ENCODE measurements around the gene POLL. TPM values are rescaled to one million over a fixed set of nuclear protein-coding genes. Genes with fewer than 3 reads are reported as not detected.

The POLL gene
- total RNA-seq, 1 experiment from 2014 or later, result 36.1 TPM

- H3K9me3 ChIP-seq (ENCODE audit: control insufficient read depth, insufficient read depth, low read depth, low read length), result no peaks in the 10 kb centered on the region
- in situ Hi-C loops (cut with HindIII; ENCODE audit: low pct_unique_long_range_greater_than_20kb, low sequenced_read_pairs) (no loop called here), intact Hi-C loops (cut with micrococcal nuclease; ENCODE audit: unreplicated experiment) (no loop called here)
- H3K27me3 ChIP-seq (ENCODE audit: control insufficient read depth, insufficient read depth, low read length), result no peaks in the 10 kb centered on the region
- no peak for TF ChIP-seq CTCF (IDR thresholded peaks at IDR 0.05)
- TF ChIP-seq, protein P1, sequence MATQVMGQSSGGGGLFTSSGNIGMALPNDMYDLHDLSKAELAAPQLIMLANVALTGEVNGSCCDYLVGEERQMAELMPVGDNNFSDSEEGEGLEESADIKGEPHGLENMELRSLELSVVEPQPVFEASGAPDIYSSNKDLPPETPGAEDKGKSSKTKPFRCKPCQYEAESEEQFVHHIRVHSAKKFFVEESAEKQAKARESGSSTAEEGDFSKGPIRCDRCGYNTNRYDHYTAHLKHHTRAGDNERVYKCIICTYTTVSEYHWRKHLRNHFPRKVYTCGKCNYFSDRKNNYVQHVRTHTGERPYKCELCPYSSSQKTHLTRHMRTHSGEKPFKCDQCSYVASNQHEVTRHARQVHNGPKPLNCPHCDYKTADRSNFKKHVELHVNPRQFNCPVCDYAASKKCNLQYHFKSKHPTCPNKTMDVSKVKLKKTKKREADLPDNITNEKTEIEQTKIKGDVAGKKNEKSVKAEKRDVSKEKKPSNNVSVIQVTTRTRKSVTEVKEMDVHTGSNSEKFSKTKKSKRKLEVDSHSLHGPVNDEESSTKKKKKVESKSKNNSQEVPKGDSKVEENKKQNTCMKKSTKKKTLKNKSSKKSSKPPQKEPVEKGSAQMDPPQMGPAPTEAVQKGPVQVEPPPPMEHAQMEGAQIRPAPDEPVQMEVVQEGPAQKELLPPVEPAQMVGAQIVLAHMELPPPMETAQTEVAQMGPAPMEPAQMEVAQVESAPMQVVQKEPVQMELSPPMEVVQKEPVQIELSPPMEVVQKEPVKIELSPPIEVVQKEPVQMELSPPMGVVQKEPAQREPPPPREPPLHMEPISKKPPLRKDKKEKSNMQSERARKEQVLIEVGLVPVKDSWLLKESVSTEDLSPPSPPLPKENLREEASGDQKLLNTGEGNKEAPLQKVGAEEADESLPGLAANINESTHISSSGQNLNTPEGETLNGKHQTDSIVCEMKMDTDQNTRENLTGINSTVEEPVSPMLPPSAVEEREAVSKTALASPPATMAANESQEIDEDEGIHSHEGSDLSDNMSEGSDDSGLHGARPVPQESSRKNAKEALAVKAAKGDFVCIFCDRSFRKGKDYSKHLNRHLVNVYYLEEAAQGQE (IDR thresholded peaks at IDR 0.05; ENCODE audit: insufficient read depth in 1 of 2, low read depth in 2 of 2, low read length in 1 of 2), result no peak
- no peak for TF ChIP-seq SIN3A (IDR thresholded peaks at IDR 0.05; ENCODE audit: borderline replicate concordance, insufficient read depth, low read depth, low read length)
- no peak for TF ChIP-seq POLR2AphosphoS5 (IDR thresholded peaks at IDR 0.05; ENCODE audit: low read depth, low read length)
- no peak for TF ChIP-seq TCF7L2 (IDR thresholded peaks at IDR 0.05; ENCODE audit: low read depth, low read length)
- peaks cover 3% of the 10 kb centered on the region; the same call in 1 of the 2 replicates for H3K36me3 ChIP-seq (ENCODE audit: control insufficient read depth, insufficient read depth, low read length)
- H3K27ac ChIP-seq (ENCODE audit: low read length), result no peak overlapping the region
- DNase-seq (ENCODE audit: low read depth, low spot score), result no peak
- POLR2A ChIA-PET, result no interaction called here
- CTCF ChIA-PET, result no interaction called here
- H3K4me1 ChIP-seq (ENCODE audit: control insufficient read depth, insufficient read depth, low read length), result no peaks in the 10 kb centered on the region
- BruUV-seq (replicated peaks), result no TSS peak
- H3K4me3 ChIP-seq (ENCODE audit: low read depth in 2 of 2, low read length in 2 of 2), result no peak overlapping the region
- ATAC-seq, result no peak
Observed at GRCh38 chr10:101578803-101579515, 9.1 kb downstream of the POLL start.

GRCh38 chr10:101578192-101578591 is 9.9 kb downstream of the POLL start:
- ChIA-PET POLR2A (no interaction called here), CTCF (no interaction called here)
- intact Hi-C loops (cut with micrococcal nuclease; ENCODE audit: unreplicated experiment) (no loop called here), in situ Hi-C loops (cut with HindIII; ENCODE audit: low pct_unique_long_range_greater_than_20kb, low sequenced_read_pairs) (no loop called here)
- Histone ChIP-seq H3K9me3 (ENCODE audit: control insufficient read depth, insufficient read depth, low read depth, low read length) (no peaks in the 10 kb centered on the region), H3K36me3 (ENCODE audit: control insufficient read depth, insufficient read depth, low read length) (no peaks in the 10 kb centered on the region), H3K4me3 (ENCODE audit: low read depth in 2 of 2, low read length in 2 of 2) (no peak overlapping the region), H3K4me1 (ENCODE audit: control insufficient read depth, insufficient read depth, low read length) (no peaks in the 10 kb centered on the region), H3K27ac (ENCODE audit: low read length) (no peak overlapping the region), H3K27me3 (ENCODE audit: control insufficient read depth, insufficient read depth, low read length) (no peaks in the 10 kb centered on the region)
- BruUV-seq (replicated peaks), result no TSS peak
- no peak for ATAC-seq
- DNase-seq (ENCODE audit: low read depth, low spot score), result no peak
- TF ChIP-seq POLR2AphosphoS5 (IDR thresholded peaks at IDR 0.05; ENCODE audit: low read depth, low read length) (no peak), TCF7L2 (IDR thresholded peaks at IDR 0.05; ENCODE audit: low read depth, low read length) (no peak), SIN3A (IDR thresholded peaks at IDR 0.05; ENCODE audit: borderline replicate concordance, insufficient read depth, low read depth, low read length) (no peak), CTCF (IDR thresholded peaks at IDR 0.05) (no peak)
- TF ChIP-seq, protein P1 (IDR thresholded peaks at IDR 0.05; ENCODE audit: insufficient read depth in 1 of 2, low read depth in 2 of 2, low read length in 1 of 2), result no peak

Measured in Panc1 (cell line).